Measurements from ENCODE around the gene C12orf57.

C12orf57 gene

DNA sequence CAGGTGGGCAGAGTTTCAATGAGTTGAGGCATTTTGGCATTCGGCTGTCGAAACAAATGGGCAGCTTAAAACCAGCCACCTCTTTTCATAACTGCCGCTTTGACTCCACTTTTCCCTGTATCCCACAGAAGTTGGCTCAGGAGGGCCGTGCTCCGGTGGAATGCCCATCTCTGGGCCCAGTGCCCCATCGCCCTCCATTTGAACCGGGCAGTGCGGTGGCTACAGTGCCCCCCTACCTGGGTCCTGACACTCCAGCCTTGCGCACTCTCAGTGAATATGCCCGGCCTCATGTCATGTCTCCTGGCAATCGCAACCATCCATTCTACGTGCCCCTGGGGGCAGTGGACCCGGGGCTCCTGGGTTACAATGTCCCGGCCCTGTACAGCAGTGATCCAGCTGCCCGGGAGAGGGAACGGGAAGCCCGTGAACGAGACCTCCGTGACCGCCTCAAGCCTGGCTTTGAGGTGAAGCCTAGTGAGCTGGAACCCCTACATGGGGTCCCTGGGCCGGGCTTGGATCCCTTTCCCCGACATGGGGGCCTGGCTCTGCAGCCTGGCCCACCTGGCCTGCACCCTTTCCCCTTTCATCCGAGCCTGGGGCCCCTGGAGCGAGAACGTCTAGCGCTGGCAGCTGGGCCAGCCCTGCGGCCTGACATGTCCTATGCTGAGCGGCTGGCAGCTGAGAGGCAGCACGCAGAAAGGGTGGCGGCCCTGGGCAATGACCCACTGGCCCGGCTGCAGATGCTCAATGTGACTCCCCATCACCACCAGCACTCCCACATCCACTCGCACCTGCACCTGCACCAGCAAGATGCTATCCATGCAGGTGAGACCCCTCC is 5.2 kb upstream of the C12orf57 start:
- peak; percentile 16 for DNase-seq

GRCh38 chr12:6939191-6939540 is 4.7 kb upstream of the C12orf57 start:
- no peak for DNase-seq

DNA sequence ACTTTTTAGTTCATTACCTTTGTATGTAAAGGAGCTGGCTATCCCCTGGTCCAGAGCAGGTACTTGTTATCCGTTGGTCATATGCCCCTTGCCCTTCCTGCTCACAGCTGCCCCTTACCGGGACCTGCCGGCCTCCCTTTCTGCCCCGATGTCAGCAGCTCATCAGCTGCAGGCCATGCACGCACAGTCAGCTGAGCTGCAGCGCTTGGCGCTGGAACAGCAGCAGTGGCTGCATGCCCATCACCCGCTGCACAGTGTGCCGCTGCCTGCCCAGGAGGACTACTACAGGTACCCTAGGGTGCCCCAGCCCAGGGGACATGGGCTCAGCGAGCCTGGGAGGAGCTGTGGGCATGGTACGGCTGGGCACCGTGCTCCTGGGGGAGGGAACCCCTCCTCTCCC is 2.6 kb upstream of the C12orf57 start:
- peak; percentile 1 for DNase-seq

GRCh38 chr12:6941782-6942181 is 2.0 kb upstream of the C12orf57 start:
- DNase-seq, result peak; percentile 2

GRCh38 chr12:6942331-6942665 is 1.5 kb upstream of the C12orf57 start:
- DNase-seq, result no peak

- peak; percentile 81 for DNase-seq
Observed at GRCh38 chr12:6943389-6943721, 467 bp upstream of the C12orf57 start.

DNA sequence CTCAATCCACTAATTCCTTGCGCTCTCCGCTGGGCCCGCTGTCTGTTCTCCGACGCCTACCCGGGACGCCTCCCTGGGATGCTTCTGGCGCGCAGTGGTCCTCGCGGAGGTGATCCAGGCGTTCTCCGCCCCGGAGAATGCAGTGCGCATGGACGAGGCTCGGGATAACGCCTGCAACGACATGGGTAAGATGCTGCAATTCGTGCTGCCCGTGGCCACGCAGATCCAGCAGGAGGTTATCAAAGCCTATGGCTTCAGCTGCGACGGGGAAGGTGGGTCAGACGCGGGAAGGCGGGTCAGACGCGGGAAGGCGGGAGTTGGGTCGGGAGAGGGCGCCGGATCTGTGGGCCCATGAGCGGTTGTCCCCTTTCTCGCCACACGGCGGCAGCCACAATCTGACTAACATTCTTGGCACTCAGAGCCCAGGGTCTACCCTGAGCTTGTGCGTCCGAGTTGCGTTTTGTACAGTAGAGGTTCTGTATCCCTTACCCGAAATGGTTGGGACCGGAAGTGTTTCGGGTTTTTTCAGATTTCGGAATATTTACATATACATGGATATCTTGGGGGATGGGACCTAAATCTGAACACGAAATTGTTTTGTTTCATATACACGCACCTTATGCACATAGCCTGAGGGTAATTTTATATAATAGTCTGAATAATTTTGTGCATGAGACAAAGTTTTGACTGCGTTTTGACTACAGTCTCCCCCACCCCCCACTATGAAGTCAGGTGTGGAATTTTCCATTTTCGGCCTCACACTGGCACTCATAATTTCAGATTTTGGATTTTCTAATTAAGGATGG is 762 bp downstream of the C12orf57 start:
- peak; percentile 94 for DNase-seq

DNA sequence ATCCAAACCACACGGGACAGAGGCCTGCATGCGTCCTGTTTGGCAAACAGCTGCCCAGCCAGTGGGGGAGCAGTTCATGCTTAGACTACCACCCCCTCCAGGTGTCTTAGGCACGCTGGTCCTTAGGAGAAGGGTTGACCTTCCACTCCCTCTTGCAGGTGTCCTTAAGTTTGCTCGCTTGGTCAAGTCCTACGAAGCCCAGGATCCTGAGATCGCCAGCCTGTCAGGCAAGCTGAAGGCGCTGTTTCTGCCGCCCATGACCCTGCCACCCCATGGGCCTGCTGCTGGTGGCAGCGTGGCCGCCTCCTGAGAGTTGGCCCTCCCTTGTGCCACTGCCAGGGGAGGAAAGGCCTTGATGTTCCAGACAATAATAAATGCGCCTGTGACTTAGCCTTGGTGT is 1.8 kb downstream of the C12orf57 start:
- DNase-seq, result no peak

- peak; percentile 86 for DNase-seq
Observed at GRCh38 chr12:6946033-6946919, 2.5 kb downstream of the C12orf57 start.

GRCh38 chr12:6946920-6947374 is 3.1 kb downstream of the C12orf57 start:
- no peak for DNase-seq

DNA sequence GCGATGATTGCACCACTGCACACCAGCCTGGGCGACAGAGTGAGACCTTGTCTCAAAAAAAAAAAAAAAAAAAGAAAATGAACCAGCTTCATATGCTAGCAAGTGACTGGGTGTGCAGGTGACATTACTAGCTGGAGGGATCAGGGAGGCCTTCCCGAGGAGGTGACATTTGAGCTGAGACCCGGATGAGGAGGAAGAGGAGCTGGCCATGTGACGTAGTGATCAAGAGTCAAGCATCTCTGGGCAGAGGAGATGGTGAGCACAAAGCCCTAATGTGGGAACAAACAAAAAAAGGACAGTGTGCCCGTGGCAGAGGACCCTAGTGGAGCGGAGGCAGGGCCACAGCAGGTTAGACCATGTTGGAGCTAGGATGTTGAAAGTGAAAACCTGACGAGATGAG is 3.8 kb downstream of the C12orf57 start:
- no peak for DNase-seq

DNA sequence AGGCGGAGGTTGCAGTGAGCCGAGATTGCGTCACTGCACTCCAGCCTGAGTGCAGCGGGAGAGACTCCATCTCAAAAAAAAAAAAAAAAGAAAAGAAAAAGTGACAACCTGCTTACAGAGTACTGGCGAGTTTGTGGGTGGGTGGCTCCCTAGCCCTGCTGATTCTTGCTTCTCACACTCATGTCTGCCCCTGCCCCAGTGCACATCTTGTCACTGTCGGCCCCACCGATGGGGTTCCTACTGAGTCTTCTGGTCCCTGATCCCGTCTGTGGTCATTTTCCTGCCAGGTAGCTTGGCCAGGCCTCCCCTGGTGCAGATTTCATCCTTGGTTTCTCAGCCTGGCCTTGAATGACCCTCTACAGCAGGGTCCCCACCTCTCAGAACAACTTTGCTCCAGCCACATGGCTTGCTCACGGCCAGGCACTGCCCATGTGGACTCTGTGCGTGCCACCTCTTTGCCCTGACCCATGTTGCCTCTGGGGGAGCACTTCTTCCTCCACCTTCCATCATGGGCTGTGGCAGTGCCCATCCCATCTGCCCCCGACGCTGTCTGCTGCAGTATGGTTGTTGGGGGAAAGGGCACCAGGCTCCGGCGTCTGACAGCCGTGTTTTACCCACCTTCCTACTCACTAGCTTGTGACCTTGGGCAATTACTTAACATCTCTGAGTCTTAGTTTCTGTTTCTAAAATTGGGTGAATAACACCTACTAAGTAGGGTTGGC is 5.2 kb downstream of the C12orf57 start:
- peak; percentile 46 for DNase-seq

- peak; percentile 61 for DNase-seq
Observed at GRCh38 chr12:6950401-6950801, 6.6 kb downstream of the C12orf57 start.

DNA sequence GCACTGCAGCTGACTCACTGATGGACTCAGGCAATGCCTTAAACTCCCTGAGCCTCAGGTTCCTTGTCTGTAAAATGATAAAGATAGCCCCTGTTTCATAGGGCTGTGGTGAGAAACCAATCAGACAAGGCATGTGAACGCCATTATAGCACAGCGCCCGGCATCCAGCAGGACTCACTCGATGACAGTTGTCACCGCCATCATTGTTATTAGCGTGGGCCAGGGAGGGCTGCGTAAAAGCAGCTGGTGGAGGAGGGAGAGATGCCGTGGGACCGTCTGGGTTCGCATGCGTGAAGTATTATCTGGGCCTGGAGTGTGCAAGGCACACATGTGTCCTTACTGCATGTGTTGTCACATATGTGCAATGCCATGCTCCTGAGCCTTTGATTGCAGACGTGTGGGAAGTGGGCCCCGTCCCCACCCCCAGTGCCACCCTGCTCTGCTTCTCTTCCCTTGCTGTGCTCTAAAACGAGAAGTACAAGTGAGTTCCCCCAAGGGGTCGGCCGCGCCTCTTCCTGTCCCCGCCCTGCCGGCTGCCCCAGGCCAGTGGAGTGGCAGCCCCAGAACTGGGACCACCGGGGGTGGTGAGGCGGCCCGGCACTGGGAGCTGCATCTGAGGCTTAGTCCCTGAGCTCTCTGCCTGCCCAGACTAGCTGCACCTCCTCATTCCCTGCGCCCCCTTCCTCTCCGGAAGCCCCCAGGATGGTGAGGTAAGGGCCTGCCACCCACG is 7.2 kb downstream of the C12orf57 start, which contains the start of gene PTPN6:
Gene PTPN6, plus strand, starts transcription at position 546 of the 730 bp plus-strand sequence. Its CDS starts 157 bp downstream, at position 703.
- peak; percentile 82 for DNase-seq

GRCh38 chr12:6951551-6952120 is 7.8 kb downstream of the C12orf57 start:
- DNase-seq, result peak; percentile 44

DNA sequence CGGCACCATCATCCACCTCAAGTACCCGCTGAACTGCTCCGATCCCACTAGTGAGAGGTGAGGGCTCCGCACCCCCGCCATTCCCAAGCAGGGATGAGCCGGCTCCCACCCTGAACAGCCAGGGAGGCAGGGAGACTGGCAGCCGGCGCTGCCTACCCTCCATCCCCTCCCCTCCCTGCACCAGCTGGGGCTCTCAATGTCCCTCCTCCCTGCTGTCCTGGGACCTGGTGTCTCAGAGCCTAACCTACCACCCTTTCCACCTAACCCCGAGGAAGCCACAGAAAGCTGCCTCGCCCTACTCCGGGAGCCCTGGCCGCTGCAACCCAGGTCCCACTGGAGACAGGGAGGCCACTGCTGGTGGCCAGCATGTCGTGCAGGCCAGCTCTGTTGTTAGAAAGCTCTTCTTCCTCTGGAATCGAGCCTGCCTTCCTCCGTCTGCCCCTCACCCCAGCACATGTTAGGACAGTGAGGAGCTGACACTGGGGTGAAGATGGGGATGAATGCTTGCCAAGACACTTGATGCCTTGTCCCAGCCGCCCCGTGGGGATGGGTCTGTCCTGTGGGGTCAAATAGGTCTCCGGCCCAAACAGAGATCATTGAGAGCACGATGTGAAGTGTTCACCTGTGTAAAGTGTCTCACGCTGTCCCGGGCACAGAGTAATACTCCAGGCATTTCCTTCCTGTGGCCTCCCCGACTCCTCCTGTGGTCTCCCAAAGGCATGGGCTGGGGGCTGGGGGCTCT is 8.5 kb downstream of the C12orf57 start:
- peak; percentile 53 for DNase-seq

DNA sequence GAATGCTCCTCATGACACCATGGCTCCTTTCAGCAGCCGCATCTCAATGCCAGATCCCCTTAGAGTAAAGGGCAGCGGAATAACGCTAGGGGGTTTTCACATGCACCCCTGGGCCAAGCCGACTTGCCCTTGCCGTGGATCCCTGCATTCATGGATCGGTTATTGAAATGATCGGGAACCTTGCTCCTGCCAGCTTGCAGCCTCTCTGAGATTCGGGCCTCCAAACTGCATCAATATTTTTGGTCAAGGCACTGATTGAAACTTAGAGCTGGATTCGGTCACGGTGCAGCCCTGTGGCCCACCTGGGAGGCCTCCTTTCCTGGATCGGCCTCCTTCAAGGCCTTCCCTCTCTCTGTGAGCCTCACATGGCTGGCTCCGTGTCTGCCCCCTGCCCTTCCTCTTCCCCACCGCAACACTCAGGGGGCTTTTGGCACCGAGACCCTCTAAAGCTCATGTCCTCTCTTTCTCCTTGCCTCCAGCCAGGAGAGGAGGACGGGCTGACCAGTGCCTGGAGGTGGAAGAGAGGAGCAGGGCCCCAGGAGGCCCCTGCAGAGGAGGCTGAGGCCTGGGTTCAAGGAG is 9.1 kb downstream of the C12orf57 start:
- DNase-seq, result peak; percentile 58

GRCh38 chr12:6953442-6954315 is 9.9 kb downstream of the C12orf57 start:
- DNase-seq, result peak; percentile 89

Data from stimulated activated CD4-positive, alpha-beta T cell treated with anti-CD3 and anti-CD28 coated beads, Interleukin-15, amount 100 ng/mL, for 24 hours (primary cell).